IPS-NIHi7 (cell line): Measurements from ENCODE around the gene NBPF9.
"Not testable (repeated sequence)": the region's sequence is repeated elsewhere in the genome, so short reads cannot be mapped to it uniquely, and the experiment has no call there.

Experiments
- DNase-seq: peaks from one replicate; pipeline ENCODE4 v3.0.0; 2012; ENCODE audit warnings: mixed read lengths; ENCODE audit errors: extremely low spot score

NBPF9 gene

DNA sequence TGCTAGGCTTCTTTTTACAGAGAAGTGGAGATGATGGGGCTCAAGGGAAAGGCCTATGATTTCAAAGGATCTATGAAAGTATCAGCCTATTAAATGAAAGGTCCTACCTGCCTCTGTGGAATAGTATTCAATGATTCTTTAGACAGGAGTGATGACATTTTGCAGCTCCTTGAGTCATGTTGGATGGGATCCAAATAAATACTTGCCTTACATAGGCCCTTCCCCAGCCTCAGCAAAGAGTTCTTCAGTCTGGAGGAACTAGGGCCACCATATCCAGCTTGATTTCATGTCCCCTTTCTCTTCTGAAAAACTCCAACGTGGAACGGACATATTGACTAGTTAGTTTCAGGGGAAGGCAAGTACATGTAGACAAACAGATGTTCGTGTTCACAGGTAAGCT lies 87.8 kb downstream of the NBPF9 start:
- DNase-seq, result not testable (repeated sequence)

- DNase-seq, result not testable (repeated sequence)
These were observed 89.8 kb downstream of the NBPF9 start for GRCh38 chr1:149013513-149013912.

DNA sequence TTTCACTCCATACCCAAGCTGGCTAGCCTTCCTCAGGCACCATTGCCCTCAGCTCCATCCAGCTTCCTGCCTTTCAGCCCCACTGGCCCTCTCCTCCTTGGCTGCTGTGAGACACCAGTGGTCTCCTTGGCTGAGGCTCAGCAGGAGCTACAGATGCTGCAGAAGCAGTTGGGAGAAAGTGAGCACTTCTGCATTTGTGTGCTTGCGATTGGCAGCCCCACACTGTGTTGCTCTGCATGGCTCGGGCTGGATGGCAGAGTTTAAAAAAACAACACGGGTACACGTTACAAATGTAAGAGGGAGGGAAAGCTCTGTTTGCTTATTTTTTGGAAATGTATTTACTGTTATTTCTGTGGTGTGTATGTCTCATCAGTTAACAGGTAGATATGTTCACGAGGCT lies 90.8 kb downstream of the NBPF9 start:
- not testable (repeated sequence) for DNase-seq

DNA sequence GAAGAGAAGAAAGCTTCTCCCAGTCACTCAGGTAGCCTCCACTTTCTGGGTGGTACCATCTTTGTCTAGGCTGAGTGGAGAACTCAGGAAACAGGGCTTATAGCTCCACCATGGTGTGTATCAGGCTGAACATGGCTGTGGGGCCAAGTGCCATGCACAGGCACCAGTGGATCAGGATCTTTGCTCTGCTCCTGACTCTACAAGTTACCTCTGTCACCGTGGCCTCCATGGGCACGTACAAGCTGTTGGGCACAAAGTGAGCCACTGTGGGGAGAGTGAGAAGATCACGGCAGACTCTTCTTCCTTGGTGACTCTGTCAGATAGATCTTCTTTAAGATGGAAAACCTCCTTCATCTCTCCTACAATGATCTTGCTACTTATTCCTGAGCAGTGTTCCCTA lies 93.6 kb downstream of the NBPF9 start:
- DNase-seq, result not testable (repeated sequence)

GRCh38 chr1:149008769-149009168 lies 94.6 kb downstream of the NBPF9 start:
- DNase-seq, result not testable (repeated sequence)

DNA sequence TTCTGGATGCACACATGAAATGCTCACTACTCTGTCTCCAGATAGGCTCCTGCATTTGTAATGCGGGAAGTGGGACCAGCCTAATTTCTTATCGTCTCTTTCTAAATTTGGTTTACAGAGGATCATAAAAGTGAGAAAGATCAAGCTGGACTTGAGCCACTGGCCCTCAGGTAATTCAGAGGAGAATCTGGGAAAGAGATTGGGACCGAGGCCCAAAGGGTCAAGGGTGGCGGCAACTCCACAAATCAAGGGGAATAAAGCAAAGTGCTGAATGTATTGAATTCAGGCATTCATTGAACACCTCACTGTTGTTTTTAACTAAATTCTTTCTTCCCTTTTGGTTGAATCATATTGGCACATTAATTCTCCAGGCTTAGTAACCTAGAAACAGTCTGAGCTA lies 95.0 kb downstream of the NBPF9 start:
- not testable (repeated sequence) for DNase-seq
